Suprapubic skin (tissue), 3 donors: Measurements from ENCODE around the gene PRTFDC1.

Experiments
- CTCF ChIP-seq, 2 donors: fragments of 200-600 bp in 1 of 2; fragments of 450-650 bp in 1 of 2; sonication (generic) in 1 of 2; IDR thresholded peaks; one replicate each; pipeline ENCODE4 v1.5.1; 2016 to 2019; ENCODE audit warnings: antibody characterized with exemption in 2 of 2, mild to moderate bottlenecking in 1 of 2, moderate library complexity in 1 of 2
- EP300 ChIP-seq: sonication (generic); formaldehyde crosslinking; IDR thresholded peaks from one replicate; pipeline ENCODE4 v1.6.1; 2017; ENCODE audit warnings: antibody characterized with exemption
- POLR2A ChIP-seq, 2 donors: fragments of 450-650 bp; IDR thresholded peaks; one replicate each; pipeline ENCODE4 v1.6.1; 2017; ENCODE audit warnings: antibody characterized with exemption in 2 of 2, mild to moderate bottlenecking in 2 of 2, moderate library complexity in 2 of 2

GRCh38 chr10:24834869-24835268 lies 117.5 kb downstream of the PRTFDC1 start:
- TF ChIP-seq CTCF (IDR thresholded peaks at IDR 0.05) (no peak), POLR2A (IDR thresholded peaks at IDR 0.05) (no peak), EP300 (no peak)
